Urinary bladder (tissue), 4 donors: ENCODE data around the gene PRKAA2. TPM values are rescaled to one million over a fixed set of nuclear protein-coding genes. Genes with fewer than 3 reads are reported as not detected.

Experiments used
- DNase-seq: peaks from one replicate; pipeline ENCODE4 v3.0.0-alpha.2; 2015; ENCODE audit errors: extremely low spot score
- H3K27ac ChIP-seq: one replicate; pipeline ENCODE4 v1.5.1; 2013; ENCODE audit warnings: low read depth, mild to moderate bottlenecking, moderate library complexity
- H3K36me3 ChIP-seq: one replicate; pipeline ENCODE4 v1.6.1; 2013; ENCODE audit warnings: mild to moderate bottlenecking, moderate library complexity; ENCODE audit not compliant: insufficient read depth
- H3K4me1 ChIP-seq: one replicate; pipeline ENCODE4 v1.6.1; 2013; ENCODE audit warnings: mild to moderate bottlenecking, moderate library complexity; ENCODE audit not compliant: insufficient read depth
- H3K4me3 ChIP-seq: one replicate; pipeline ENCODE4 v1.5.1; 2013; ENCODE audit warnings: low read depth, low read length
- WGBS: extraction: QIAGEN DNeasy Blood & Tissue Kit; methylation state at CpG from one replicate; pipeline ENCODE4 v1.1.7; 2013; 5-methylcytosine and 5-hydroxymethylcytosine counted together
- polyA plus RNA-seq: library from polyadenylated mRNA; stranded (reverse); fragments of 200-250 nt; gene quantifications from one replicate; pipeline ENCODE4 v1.2.3, GENCODE V29; 2013
- total RNA-seq: library from RNA; depleted of rRNA; stranded (reverse); fragments of >200 nt; gene quantifications from one replicate; pipeline ENCODE4 v1.2.3, GENCODE V29; 2014
- donor health status: healthy with polysubstance abuse.
- donor health status: healthy.

PRKAA2 gene
- total and polyA plus RNA-seq, 2 donors: 2.7 to 19.5 TPM

GRCh38 chr1:56639211-56639610 lies 5.9 kb upstream of the PRKAA2 start:
- no peak for DNase-seq
- H3K4me3 ChIP-seq: no peak overlapping the region
- H3K27ac ChIP-seq: no peak overlapping the region
- WGBS: 26% methylated on average over 2 of the region's 2 CpGs
- H3K36me3 ChIP-seq: no peaks in the 10 kb centered on the region
- no peaks in the 10 kb centered on the region for H3K4me1 ChIP-seq

- Histone ChIP-seq H3K4me3 (no peak overlapping the region), H3K4me1 (no peaks in the 10 kb centered on the region), H3K36me3 (no peaks in the 10 kb centered on the region), H3K27ac (no peak overlapping the region)
- DNase-seq: no peak
Observed at GRCh38 chr1:56643661-56644060, 1.5 kb upstream of the PRKAA2 start.

DNA sequence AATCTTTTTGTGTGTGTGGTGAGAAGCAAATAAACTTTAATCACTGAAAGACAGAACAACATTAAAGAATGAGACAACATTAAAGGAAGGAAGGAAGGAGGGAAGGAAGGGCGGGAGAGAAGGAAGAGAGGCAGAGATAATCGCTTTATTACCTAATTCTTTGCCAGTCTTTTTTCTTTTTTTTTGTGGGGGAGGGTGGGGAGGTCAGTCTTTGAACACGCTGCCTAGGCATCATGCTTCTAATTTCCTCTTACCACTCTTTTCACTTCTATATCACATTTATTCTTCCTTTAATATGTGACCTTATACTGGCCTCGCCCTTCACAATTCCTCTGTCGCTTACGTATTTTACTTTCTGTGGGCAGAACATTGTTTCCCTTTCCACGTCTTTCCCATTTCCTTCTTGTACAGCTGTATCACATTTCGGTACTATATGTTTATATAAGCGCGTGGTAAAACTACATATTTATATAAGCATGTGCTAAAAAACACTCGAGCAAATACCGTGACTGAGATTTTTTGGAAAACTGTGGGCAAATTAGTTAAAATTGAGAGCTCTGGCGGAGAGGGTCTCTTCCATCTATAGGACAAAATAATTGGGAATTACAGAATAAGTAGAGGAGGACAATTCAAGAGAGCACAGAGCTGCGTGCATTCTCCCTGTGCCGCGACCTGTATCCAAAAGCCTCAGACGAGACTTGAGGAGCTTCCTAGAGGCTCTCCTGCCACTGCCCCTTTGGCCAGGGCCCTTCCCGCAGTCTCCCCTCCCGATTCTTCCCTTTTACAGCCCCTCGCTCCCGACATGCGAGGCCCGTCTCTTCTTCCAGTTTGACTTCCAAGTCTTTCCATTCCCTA lies 823 bp upstream of the PRKAA2 start:
- 14% methylated on average over 23 of the region's 23 CpGs for WGBS
- Histone ChIP-seq H3K4me3 (peak overlapping the region; percentile 82), H3K27ac (no peak overlapping the region), H3K36me3 (no peaks in the 10 kb centered on the region), H3K4me1 (no peaks in the 10 kb centered on the region)
- DNase-seq: no peak

DNA sequence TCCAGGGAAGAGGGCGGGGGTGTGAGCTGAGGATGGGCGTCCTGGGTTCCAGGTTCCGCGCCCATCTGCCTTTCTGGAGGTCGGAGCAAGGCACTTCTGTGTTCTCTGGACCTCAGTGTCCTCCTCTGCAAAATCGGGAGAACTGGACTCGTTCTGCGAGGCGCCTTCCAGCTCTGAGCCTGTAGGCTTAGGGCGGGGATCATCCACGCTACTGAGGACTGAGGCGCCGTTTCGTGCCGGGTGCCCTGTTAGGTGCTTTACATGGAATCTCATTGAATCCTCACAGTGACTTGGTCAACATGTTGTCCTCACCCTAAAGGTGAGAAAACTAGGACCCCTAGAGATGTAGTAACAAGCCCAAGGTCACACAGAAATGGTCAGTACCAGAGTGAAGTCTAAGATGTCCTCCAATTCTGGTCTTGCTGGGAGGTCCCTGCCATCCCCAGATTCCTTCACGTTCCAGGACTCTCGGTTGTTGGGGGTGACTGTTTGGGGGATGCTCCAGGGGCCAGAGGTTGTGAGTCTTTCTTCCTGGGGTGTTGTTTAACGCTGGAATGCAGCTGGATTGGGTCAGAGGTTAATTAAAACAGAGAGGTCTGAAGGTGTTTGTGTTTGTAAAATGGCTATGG lies 677 bp downstream of the PRKAA2 start:
- Histone ChIP-seq H3K36me3 (no peaks in the 10 kb centered on the region), H3K27ac (no peak overlapping the region), H3K4me1 (no peaks in the 10 kb centered on the region), H3K4me3 (peak overlapping the region; percentile 82)
- no peak for DNase-seq
- WGBS: 7% methylated on average over 18 of the region's 18 CpGs

DNA sequence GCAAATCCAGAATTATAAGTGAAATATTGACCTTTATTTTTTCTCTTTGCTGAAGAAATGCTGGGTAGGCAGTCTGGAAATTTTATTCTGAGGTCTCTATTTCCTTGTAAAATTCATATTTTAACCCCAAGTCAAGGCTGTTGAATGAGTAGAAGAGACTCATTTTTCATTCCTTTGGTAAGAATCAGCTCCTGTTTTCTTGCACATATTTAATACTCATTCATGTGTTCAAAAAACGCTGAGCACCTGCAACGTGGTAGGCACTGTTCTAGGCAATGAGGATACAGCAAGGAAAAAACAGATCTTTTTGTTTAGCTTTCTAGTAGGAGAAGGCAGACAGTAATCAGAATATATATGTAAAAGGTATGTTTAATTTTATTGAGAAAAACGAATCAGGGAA lies 1.5 kb downstream of the PRKAA2 start:
- Histone ChIP-seq H3K27ac (no peak overlapping the region), H3K36me3 (no peaks in the 10 kb centered on the region), H3K4me3 (no peak overlapping the region), H3K4me1 (no peaks in the 10 kb centered on the region)
- 55% methylated on average over 3 of the region's 3 CpGs for WGBS
- DNase-seq: no peak

- 72% methylated on average over 1 of the region's 1 CpG for WGBS
- H3K27ac ChIP-seq: no peak overlapping the region
- DNase-seq: no peak
- H3K36me3 ChIP-seq: no peaks in the 10 kb centered on the region
- no peak overlapping the region for H3K4me3 ChIP-seq
- H3K4me1 ChIP-seq: no peaks in the 10 kb centered on the region
Observed at GRCh38 chr1:56647106-56647505, 2.0 kb downstream of the PRKAA2 start.

GRCh38 chr1:56648546-56648945 lies 3.4 kb downstream of the PRKAA2 start:
- no peak overlapping the region for H3K4me3 ChIP-seq
- H3K4me1 ChIP-seq: no peaks in the 10 kb centered on the region
- WGBS: 83% methylated on average over 4 of the region's 4 CpGs
- DNase-seq: no peak
- no peak overlapping the region for H3K27ac ChIP-seq
- no peaks in the 10 kb centered on the region for H3K36me3 ChIP-seq

GRCh38 chr1:56654126-56654923 lies 9.2 kb downstream of the PRKAA2 start:
- Histone ChIP-seq H3K4me3 (no peak overlapping the region), H3K4me1 (no peaks in the 10 kb centered on the region), H3K36me3 (no peaks in the 10 kb centered on the region), H3K27ac (no peak overlapping the region)
- WGBS: 49% methylated on average over 1 of the region's 1 CpG
- DNase-seq: no peak

DNA sequence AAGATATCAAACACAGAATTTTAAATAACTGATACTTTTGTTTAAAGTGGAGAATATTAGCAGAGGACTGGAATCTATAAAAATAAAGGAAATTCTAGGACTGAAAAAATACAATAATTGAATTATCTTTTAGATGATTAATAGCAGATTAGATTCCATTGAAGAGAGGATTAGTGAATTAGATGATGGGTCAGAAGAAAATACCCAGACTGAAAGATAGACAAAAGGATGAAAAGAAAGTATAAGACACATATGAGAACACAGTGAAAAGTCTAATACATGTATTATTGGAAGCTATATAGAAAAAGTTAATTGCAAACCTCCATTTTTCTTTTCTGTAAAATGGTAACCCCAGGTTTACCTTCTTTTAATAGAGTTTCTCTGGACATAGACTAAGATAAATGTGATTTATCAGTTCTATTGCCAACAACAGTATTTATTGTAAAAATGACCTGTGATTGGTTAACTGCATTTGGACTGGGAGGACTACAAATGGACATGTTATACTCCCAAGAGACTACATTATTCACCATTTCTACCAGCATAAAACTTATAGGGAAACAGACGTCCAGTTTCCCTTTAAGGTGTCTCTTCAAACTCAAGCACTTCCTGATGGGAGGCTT lies 11.0 kb downstream of the PRKAA2 start:
- 96% methylated on average over 1 of the region's 1 CpG for WGBS
- Histone ChIP-seq H3K4me1 (no peaks in the 10 kb centered on the region), H3K4me3 (no peak overlapping the region), H3K36me3 (no peaks in the 10 kb centered on the region), H3K27ac (no peak overlapping the region)
- DNase-seq: no peak

GRCh38 chr1:56658254-56658653 lies 13.1 kb downstream of the PRKAA2 start:
- Histone ChIP-seq H3K4me3 (no peak overlapping the region), H3K4me1 (no peaks in the 10 kb centered on the region), H3K36me3 (no peaks in the 10 kb centered on the region), H3K27ac (no peak overlapping the region)
- WGBS: 84% methylated on average over 4 of the region's 4 CpGs
- DNase-seq: no peak

GRCh38 chr1:56660293-56660692 lies 15.2 kb downstream of the PRKAA2 start:
- Histone ChIP-seq H3K4me1 (no peaks in the 10 kb centered on the region), H3K36me3 (no peaks in the 10 kb centered on the region), H3K4me3 (no peak overlapping the region), H3K27ac (no peak overlapping the region)
- 68% methylated on average over 1 of the region's 1 CpG for WGBS
- no peak for DNase-seq

DNA sequence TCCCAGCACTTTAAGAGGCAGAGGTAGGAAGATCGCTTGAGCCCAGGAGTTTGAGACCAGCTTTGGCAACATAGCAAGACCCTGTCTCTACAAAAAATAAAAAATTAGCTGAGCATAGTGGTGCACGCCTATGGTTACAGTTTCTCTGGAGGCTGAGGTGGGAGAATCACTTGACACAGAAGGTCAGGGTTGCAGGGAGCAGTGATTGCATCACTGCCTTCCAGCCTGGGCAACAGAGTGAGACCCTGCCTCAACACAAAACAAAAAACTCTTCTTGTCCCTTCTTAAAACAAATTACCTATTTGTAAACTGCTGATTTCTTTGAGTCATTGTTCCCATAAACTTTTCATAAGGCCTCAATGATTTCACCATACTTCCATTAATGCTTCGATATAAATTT lies 18.7 kb downstream of the PRKAA2 start:
- DNase-seq: no peak
- WGBS: 87% methylated on average over 3 of the region's 3 CpGs

DNA sequence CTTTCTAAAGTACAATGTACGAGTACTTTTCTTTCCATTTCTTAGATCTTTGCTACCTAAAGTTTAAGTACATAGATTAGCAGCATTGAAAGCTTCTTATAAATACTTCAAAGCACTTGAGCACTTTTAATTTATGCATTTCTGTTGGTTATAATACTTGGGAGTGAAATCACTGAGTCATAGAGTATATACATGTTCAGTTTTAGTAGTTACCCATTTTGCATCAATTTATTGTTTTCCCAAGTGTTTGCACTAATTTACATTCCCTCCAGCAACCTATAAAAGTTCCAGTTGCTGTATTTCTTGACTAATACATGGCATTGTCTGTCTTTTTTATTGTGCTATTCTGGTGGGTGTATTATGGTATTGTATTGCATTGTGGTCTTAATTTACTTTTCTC lies 20.3 kb downstream of the PRKAA2 start:
- Histone ChIP-seq H3K36me3 (no peaks in the 10 kb centered on the region), H3K4me1 (no peaks in the 10 kb centered on the region), H3K4me3 (no peak overlapping the region), H3K27ac (no peak overlapping the region)
- WGBS: 99% methylated on average over 1 of the region's 1 CpG
- DNase-seq: no peak

More for the DNA sequence above, 18.7 kb downstream of the PRKAA2 start:
- Histone ChIP-seq H3K4me3 (no peak overlapping the region), H3K36me3 (no peaks in the 10 kb centered on the region), H3K27ac (no peak overlapping the region), H3K4me1 (no peaks in the 10 kb centered on the region)
